ENCODE results near the gene TSTD1. TPM values are rescaled to one million over a fixed set of nuclear protein-coding genes. Genes with fewer than 3 reads are reported as not detected.
A peak's percentile ranks its signal among the peaks of the same experiment; 100 is the strongest.

Gene TSTD1
- total RNA-seq, 1 experiment from 2014 or later, result 24.8 TPM

DNA sequence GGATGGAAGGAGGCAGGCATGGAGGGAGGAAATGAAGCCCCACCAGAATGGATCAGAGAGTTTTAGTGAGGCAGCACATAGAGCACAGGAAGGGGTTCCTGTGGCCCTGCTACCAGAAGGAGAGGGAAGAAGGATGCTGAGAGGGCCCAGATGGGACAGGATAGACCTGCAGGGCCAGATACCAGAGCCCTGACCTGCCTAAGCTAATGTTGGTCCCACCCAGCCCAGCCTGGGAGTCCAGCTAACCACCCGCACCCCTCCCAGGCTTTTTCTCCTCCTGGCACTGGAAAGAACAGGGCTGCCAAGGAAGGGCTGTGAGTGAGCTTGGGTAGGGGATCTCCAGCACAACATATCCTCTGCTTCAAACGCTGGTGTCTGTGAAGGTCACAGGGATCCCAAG lies 43.7 kb upstream of the TSTD1 start:
- Histone ChIP-seq H3K4me3 (ENCODE audit: low read depth, low read length) (no peak overlapping the region), H3K9me3 (no peaks in the 10 kb centered on the region), H3K27me3 (replicated peaks; ENCODE audit: control insufficient read depth, insufficient read depth, low read length) (no peaks in the 10 kb centered on the region), H3K4me1 (peaks cover 43% of the 10 kb centered on the region), H3K36me3 (ENCODE audit: control insufficient read depth, insufficient read depth, low read length) (no peaks in the 10 kb centered on the region)
- H3K4me1 Mint-ChIP-seq (ENCODE audit: low read depth, unreplicated experiment), result peaks cover 37% of the 10 kb centered on the region
- H3K27me3 Mint-ChIP-seq (ENCODE audit: insufficient read depth, unreplicated experiment), result no peaks in the 10 kb centered on the region
- no peak overlapping the region for H3K4me3 Mint-ChIP-seq (ENCODE audit: unreplicated experiment)
- no peak for TF ChIP-seq CTCF (IDR thresholded peaks at IDR 0.05; ENCODE audit: insufficient read depth in 1 of 2, low read depth in 1 of 2, low read length in 1 of 2, severe bottlenecking in 1 of 2, unreplicated experiment in 1 of 2)
- DNase-seq, result no peak
- ChIA-PET CTCF (no interaction called here), POLR2A (no interaction called here)
- intact Hi-C loops (cut with micrococcal nuclease; ENCODE audit: unreplicated experiment), result no loop called here
- no peaks in the 10 kb centered on the region for H3K9me3 Mint-ChIP-seq (ENCODE audit: unreplicated experiment)
- H3K36me3 Mint-ChIP-seq (ENCODE audit: insufficient read depth, unreplicated experiment), result peaks cover 7% of the 10 kb centered on the region
- H3K27ac Mint-ChIP-seq (ENCODE audit: unreplicated experiment), result peak overlapping the region; percentile 67
- no TSS peak for BruUV-seq (replicated peaks)

DNA sequence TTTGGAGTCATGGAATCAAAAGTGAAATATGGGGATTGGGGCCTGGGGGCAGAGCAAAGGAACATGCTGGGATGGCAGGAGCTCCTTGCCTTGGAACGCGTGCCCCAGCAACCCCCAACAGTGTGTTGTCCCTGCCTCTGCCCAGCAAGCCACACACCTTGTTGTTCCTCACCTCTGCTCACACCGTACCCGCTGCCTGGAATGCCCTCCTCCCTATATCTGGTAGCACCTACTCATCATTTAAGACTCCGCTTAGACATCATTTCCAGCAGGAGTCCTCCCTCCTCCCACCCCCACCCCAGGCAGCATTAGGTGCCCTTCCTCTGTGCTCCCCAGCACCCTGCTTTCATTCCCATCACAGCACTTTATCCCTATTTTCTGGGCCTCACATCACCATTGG lies 42.8 kb upstream of the TSTD1 start:
- H3K4me3 ChIP-seq (ENCODE audit: low read depth, low read length), result no peak overlapping the region
- DNase-seq, result no peak
- BruUV-seq (replicated peaks), result no TSS peak
- no peaks in the 10 kb centered on the region for H3K9me3 ChIP-seq
- intact Hi-C loops (cut with micrococcal nuclease; ENCODE audit: unreplicated experiment), result no loop called here
- H3K36me3 ChIP-seq (ENCODE audit: control insufficient read depth, insufficient read depth, low read length), result no peaks in the 10 kb centered on the region
- H3K27me3 ChIP-seq (replicated peaks; ENCODE audit: control insufficient read depth, insufficient read depth, low read length), result no peaks in the 10 kb centered on the region
- H3K4me3 Mint-ChIP-seq (ENCODE audit: unreplicated experiment), result no peak overlapping the region
- no peak overlapping the region for H3K27ac Mint-ChIP-seq (ENCODE audit: unreplicated experiment)
- H3K4me1 ChIP-seq, result peaks cover 43% of the 10 kb centered on the region
- H3K36me3 Mint-ChIP-seq (ENCODE audit: insufficient read depth, unreplicated experiment), result peaks cover 7% of the 10 kb centered on the region
- TF ChIP-seq CTCF (IDR thresholded peaks at IDR 0.05; ENCODE audit: insufficient read depth in 1 of 2, low read depth in 1 of 2, low read length in 1 of 2, severe bottlenecking in 1 of 2, unreplicated experiment in 1 of 2), result no peak
- ChIA-PET POLR2A (no interaction called here), CTCF (no interaction called here)
- H3K27me3 Mint-ChIP-seq (ENCODE audit: insufficient read depth, unreplicated experiment), result no peaks in the 10 kb centered on the region
- peaks cover 37% of the 10 kb centered on the region for H3K4me1 Mint-ChIP-seq (ENCODE audit: low read depth, unreplicated experiment)
- H3K9me3 Mint-ChIP-seq (ENCODE audit: unreplicated experiment), result no peaks in the 10 kb centered on the region

GRCh38 chr1:161080441-161081405 lies 42.0 kb upstream of the TSTD1 start:
- H3K27ac Mint-ChIP-seq (ENCODE audit: unreplicated experiment), result no peak overlapping the region
- ChIA-PET POLR2A (no interaction called here), CTCF (interaction anchor here (1.2 kb wide), 1 partner anchor 13 kb away, joined by 6 read pairs; no protein-coding TSS in a partner anchor)
- H3K4me3 ChIP-seq (ENCODE audit: low read depth, low read length), result no peak overlapping the region
- no peaks in the 10 kb centered on the region for H3K27me3 ChIP-seq (replicated peaks; ENCODE audit: control insufficient read depth, insufficient read depth, low read length)
- no peaks in the 10 kb centered on the region for H3K9me3 Mint-ChIP-seq (ENCODE audit: unreplicated experiment)
- no peak for DNase-seq
- H3K36me3 Mint-ChIP-seq (ENCODE audit: insufficient read depth, unreplicated experiment), result peaks cover 7% of the 10 kb centered on the region
- no peaks in the 10 kb centered on the region for H3K36me3 ChIP-seq (ENCODE audit: control insufficient read depth, insufficient read depth, low read length)
- TF ChIP-seq CTCF (IDR thresholded peaks at IDR 0.05; ENCODE audit: insufficient read depth in 1 of 2, low read depth in 1 of 2, low read length in 1 of 2, severe bottlenecking in 1 of 2, unreplicated experiment in 1 of 2), result no peak
- no peak overlapping the region for H3K4me3 Mint-ChIP-seq (ENCODE audit: unreplicated experiment)
- no TSS peak for BruUV-seq (replicated peaks)
- H3K4me1 Mint-ChIP-seq (ENCODE audit: low read depth, unreplicated experiment), result peaks cover 37% of the 10 kb centered on the region
- intact Hi-C loops (cut with micrococcal nuclease; ENCODE audit: unreplicated experiment), result no loop called here
- H3K27me3 Mint-ChIP-seq (ENCODE audit: insufficient read depth, unreplicated experiment), result no peaks in the 10 kb centered on the region
- H3K4me1 ChIP-seq, result peaks cover 43% of the 10 kb centered on the region
- H3K9me3 ChIP-seq, result no peaks in the 10 kb centered on the region

Measured in Caco-2 (cell line).